ENCODE measurements around the gene ATOSA.
A peak's percentile ranks its signal among the peaks of the same experiment; 100 is the strongest.

ATOSA gene

GRCh38 chr15:52652286-52652685 lies 26.9 kb downstream of the ATOSA start:
- TF ChIP-seq, protein P1, sequence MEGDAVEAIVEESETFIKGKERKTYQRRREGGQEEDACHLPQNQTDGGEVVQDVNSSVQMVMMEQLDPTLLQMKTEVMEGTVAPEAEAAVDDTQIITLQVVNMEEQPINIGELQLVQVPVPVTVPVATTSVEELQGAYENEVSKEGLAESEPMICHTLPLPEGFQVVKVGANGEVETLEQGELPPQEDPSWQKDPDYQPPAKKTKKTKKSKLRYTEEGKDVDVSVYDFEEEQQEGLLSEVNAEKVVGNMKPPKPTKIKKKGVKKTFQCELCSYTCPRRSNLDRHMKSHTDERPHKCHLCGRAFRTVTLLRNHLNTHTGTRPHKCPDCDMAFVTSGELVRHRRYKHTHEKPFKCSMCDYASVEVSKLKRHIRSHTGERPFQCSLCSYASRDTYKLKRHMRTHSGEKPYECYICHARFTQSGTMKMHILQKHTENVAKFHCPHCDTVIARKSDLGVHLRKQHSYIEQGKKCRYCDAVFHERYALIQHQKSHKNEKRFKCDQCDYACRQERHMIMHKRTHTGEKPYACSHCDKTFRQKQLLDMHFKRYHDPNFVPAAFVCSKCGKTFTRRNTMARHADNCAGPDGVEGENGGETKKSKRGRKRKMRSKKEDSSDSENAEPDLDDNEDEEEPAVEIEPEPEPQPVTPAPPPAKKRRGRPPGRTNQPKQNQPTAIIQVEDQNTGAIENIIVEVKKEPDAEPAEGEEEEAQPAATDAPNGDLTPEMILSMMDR (IDR thresholded peaks at IDR 0.05; ENCODE audit: low read depth, low read length, missing control alignments): no peak
- no peak for DNase-seq (ENCODE audit: low read depth)
- in situ Hi-C loops (cut with HindIII; ENCODE audit: low sequenced_read_pairs): no loop called here
- H3K4me3 ChIP-seq (ENCODE audit: low read depth, low read length): no peak overlapping the region

DNA sequence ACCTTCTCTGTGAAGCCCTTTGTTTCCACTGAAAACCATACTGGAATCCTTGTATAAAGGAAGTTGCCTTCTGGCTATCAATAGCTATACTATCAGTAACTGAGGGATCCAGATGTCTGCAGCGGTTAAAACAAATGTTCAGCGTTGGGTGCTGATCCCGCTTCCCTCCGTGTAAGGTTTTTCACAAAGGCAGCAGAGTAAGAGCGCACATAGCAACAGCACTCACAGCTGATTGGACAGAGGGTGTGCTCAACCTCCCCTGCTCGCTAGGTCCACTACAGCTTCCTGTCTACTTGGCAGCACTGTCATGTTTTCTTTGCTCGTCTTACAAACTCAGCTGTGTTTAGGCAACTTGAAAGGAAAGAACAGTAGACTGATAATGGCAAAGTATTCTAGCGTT lies 27.3 kb downstream of the ATOSA start:
- H3K4me3 ChIP-seq (ENCODE audit: low read depth, low read length): peak overlapping the region; percentile 35
- in situ Hi-C loops (cut with HindIII; ENCODE audit: low sequenced_read_pairs): no loop called here
- DNase-seq (ENCODE audit: low read depth): peak; percentile 81
- TF ChIP-seq, protein P1 (IDR thresholded peaks at IDR 0.05; ENCODE audit: low read depth, low read length, missing control alignments): no peak

GRCh38 chr15:52651114-52651513 lies 28.1 kb downstream of the ATOSA start:
- peak overlapping the region; percentile 35 for H3K4me3 ChIP-seq (ENCODE audit: low read depth, low read length)
- TF ChIP-seq, protein P1 (IDR thresholded peaks at IDR 0.05; ENCODE audit: low read depth, low read length, missing control alignments): no peak
- in situ Hi-C loops (cut with HindIII; ENCODE audit: low sequenced_read_pairs): no loop called here
- no peak for DNase-seq (ENCODE audit: low read depth)

- no peak for DNase-seq (ENCODE audit: low read depth)
- no peak overlapping the region for H3K4me3 ChIP-seq (ENCODE audit: low read depth, low read length)
- TF ChIP-seq, protein P1 (IDR thresholded peaks at IDR 0.05; ENCODE audit: low read depth, low read length, missing control alignments): no peak
- in situ Hi-C loops (cut with HindIII; ENCODE audit: low sequenced_read_pairs): no loop called here
Measured at GRCh38 chr15:52649686-52650085, 29.5 kb downstream of the ATOSA start.

GRCh38 chr15:52645916-52646315 lies 33.3 kb downstream of the ATOSA start:
- no peak overlapping the region for H3K4me3 ChIP-seq (ENCODE audit: low read depth, low read length)
- TF ChIP-seq, protein P1 (IDR thresholded peaks at IDR 0.05; ENCODE audit: low read depth, low read length, missing control alignments): no peak
- no peak for DNase-seq (ENCODE audit: low read depth)
- in situ Hi-C loops (cut with HindIII; ENCODE audit: low sequenced_read_pairs): no loop called here

DNA sequence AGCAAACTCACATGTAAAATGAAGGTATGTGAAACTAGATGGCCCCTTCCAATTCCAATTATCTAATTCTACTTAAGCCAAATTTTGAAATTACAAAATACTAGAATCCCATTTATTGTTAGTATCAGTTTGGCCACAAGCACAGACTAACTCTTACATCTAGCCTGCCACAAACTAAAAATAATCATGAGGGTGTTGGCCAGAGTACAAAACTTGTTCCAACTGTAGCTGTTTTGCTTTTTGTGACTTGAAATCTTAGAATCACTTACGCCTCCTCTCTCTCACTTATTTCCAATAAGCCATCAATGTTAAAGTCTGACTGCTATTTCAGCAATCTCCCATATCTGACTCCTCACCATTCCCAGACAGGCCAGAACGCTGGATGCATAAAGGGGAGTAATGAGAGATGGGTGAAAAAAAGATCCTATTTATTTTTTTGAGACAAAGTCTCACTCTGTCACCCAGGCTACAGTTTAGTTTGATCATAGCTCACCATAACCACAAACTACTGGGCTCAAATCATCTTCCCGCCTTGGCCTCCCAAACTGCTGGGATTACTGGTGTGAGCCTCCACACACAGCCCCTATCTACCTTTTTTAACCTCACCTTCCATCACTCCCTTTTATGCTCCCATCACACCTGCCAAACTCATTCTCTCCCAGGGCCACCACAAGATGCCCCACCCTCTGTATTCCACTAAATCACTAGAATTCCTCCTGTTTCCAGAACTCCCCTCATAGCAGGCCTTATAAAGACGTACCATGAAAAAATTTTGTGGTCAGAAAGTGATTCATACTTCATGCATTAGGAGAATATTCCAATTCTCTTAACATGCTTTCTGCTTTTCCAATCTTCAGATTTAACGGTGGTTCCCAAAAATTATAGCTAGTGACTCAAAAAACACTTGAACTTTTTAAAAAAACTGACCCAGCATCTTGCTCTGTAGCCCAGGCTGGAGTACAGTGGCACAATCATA lies 36.5 kb downstream of the ATOSA start:
- H3K4me3 ChIP-seq (ENCODE audit: low read depth, low read length): no peak overlapping the region
- in situ Hi-C loops (cut with HindIII; ENCODE audit: low sequenced_read_pairs): no loop called here
- TF ChIP-seq, protein P1 (IDR thresholded peaks at IDR 0.05; ENCODE audit: low read depth, low read length, missing control alignments): no peak
- DNase-seq (ENCODE audit: low read depth): peak; percentile 73
